ENCODE data around the gene RBM46.

GRCh38 chr4:154838155-154838554 lies 57.1 kb downstream of the RBM46 start:
- TF ChIP-seq, protein P1, sequence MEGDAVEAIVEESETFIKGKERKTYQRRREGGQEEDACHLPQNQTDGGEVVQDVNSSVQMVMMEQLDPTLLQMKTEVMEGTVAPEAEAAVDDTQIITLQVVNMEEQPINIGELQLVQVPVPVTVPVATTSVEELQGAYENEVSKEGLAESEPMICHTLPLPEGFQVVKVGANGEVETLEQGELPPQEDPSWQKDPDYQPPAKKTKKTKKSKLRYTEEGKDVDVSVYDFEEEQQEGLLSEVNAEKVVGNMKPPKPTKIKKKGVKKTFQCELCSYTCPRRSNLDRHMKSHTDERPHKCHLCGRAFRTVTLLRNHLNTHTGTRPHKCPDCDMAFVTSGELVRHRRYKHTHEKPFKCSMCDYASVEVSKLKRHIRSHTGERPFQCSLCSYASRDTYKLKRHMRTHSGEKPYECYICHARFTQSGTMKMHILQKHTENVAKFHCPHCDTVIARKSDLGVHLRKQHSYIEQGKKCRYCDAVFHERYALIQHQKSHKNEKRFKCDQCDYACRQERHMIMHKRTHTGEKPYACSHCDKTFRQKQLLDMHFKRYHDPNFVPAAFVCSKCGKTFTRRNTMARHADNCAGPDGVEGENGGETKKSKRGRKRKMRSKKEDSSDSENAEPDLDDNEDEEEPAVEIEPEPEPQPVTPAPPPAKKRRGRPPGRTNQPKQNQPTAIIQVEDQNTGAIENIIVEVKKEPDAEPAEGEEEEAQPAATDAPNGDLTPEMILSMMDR (IDR thresholded peaks at IDR 0.05): no peak
- TF ChIP-seq POLR2AphosphoS5 (IDR thresholded peaks at IDR 0.05; ENCODE audit: low read depth, low read length) (no peak), SIN3A (IDR thresholded peaks at IDR 0.05; ENCODE audit: borderline replicate concordance, insufficient read depth, low read depth, low read length) (no peak), TCF7L2 (IDR thresholded peaks at IDR 0.05; ENCODE audit: low read depth, low read length) (no peak)
- TF ChIP-seq, protein P2, sequence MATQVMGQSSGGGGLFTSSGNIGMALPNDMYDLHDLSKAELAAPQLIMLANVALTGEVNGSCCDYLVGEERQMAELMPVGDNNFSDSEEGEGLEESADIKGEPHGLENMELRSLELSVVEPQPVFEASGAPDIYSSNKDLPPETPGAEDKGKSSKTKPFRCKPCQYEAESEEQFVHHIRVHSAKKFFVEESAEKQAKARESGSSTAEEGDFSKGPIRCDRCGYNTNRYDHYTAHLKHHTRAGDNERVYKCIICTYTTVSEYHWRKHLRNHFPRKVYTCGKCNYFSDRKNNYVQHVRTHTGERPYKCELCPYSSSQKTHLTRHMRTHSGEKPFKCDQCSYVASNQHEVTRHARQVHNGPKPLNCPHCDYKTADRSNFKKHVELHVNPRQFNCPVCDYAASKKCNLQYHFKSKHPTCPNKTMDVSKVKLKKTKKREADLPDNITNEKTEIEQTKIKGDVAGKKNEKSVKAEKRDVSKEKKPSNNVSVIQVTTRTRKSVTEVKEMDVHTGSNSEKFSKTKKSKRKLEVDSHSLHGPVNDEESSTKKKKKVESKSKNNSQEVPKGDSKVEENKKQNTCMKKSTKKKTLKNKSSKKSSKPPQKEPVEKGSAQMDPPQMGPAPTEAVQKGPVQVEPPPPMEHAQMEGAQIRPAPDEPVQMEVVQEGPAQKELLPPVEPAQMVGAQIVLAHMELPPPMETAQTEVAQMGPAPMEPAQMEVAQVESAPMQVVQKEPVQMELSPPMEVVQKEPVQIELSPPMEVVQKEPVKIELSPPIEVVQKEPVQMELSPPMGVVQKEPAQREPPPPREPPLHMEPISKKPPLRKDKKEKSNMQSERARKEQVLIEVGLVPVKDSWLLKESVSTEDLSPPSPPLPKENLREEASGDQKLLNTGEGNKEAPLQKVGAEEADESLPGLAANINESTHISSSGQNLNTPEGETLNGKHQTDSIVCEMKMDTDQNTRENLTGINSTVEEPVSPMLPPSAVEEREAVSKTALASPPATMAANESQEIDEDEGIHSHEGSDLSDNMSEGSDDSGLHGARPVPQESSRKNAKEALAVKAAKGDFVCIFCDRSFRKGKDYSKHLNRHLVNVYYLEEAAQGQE (IDR thresholded peaks at IDR 0.05; ENCODE audit: insufficient read depth in 1 of 2, low read depth in 2 of 2, low read length in 1 of 2): no peak

Measured in Panc1 (cell line).